GM19397 (cell line): ENCODE results near the gene TPP1.
A peak's percentile ranks its signal among the peaks of the same experiment; 100 is the strongest.

Experiments used
- ATAC-seq: cut with Tn5 transposase; IDR thresholded peaks from one replicate; pipeline ENCODE4 v1.9.1; 2021; ENCODE audit warnings: mild to moderate bottlenecking, moderate library complexity; ENCODE audit not compliant: unreplicated experiment

Gene TPP1

GRCh38 chr11:6619004-6619745 lies at the start of gene TPP1:
Gene TPP1, minus strand, starts transcription at chr11:6619422. Its CDS starts 22 bp downstream, at chr11:6619400.
- ATAC-seq, result peak; percentile 99

GRCh38 chr11:6667733-6668374 lies 48.6 kb upstream of the TPP1 start:
- ATAC-seq, result no peak

GRCh38 chr11:6666302-6667183 lies 47.3 kb upstream of the TPP1 start:
- ATAC-seq, result no peak

GRCh38 chr11:6664551-6664950 lies 45.3 kb upstream of the TPP1 start:
- ATAC-seq, result no peak

- ATAC-seq, result no peak
Observed at GRCh38 chr11:6663794-6664469, 44.7 kb upstream of the TPP1 start.

- no peak for ATAC-seq
Observed at GRCh38 chr11:6660712-6661111, 41.5 kb upstream of the TPP1 start.

GRCh38 chr11:6658647-6659046 lies 39.4 kb upstream of the TPP1 start:
- no peak for ATAC-seq

GRCh38 chr11:6657346-6657745 lies 38.1 kb upstream of the TPP1 start:
- no peak for ATAC-seq

GRCh38 chr11:6656936-6657335 lies 37.7 kb upstream of the TPP1 start:
- no peak for ATAC-seq

GRCh38 chr11:6656584-6656915 lies 37.3 kb upstream of the TPP1 start:
- no peak for ATAC-seq

- ATAC-seq, result no peak
Observed at GRCh38 chr11:6655790-6656583, 36.8 kb upstream of the TPP1 start, which contains the start of gene DCHS1. Gene DCHS1, minus strand, starts transcription at chr11:6655809. Its CDS starts 14,196 bp downstream, at chr11:6641613.

GRCh38 chr11:6655020-6655789 lies 36.0 kb upstream of the TPP1 start:
- ATAC-seq, result no peak

GRCh38 chr11:6654281-6655019 lies 35.2 kb upstream of the TPP1 start:
- no peak for ATAC-seq

GRCh38 chr11:6653656-6654055 lies 34.4 kb upstream of the TPP1 start:
- ATAC-seq, result no peak

GRCh38 chr11:6653097-6653496 lies 33.9 kb upstream of the TPP1 start:
- no peak for ATAC-seq

- ATAC-seq, result no peak
Observed at GRCh38 chr11:6652182-6652581, 33.0 kb upstream of the TPP1 start.

- ATAC-seq, result no peak
Observed at GRCh38 chr11:6650980-6651379, 31.8 kb upstream of the TPP1 start.

- no peak for ATAC-seq
Observed at GRCh38 chr11:6650104-6650503, 30.9 kb upstream of the TPP1 start.

- ATAC-seq, result no peak
Observed at GRCh38 chr11:6648501-6648900, 29.3 kb upstream of the TPP1 start.
